IPS-18c (cell line): ENCODE data around the gene SUGCT.

Experiments used
- H3K4me3 ChIP-seq: 2 replicates; pipeline ENCODE4 v1.7.0; 2013; ENCODE audit warnings: low read depth, mild to moderate bottlenecking, low read length, moderate library complexity; ENCODE audit not compliant: insufficient read depth
- H3K9me3 ChIP-seq: one replicate; pipeline ENCODE4 v1.6.1; 2013; ENCODE audit warnings: mild to moderate bottlenecking, low read length, moderate library complexity; ENCODE audit not compliant: control insufficient read depth, insufficient read depth

The SUGCT gene

DNA sequence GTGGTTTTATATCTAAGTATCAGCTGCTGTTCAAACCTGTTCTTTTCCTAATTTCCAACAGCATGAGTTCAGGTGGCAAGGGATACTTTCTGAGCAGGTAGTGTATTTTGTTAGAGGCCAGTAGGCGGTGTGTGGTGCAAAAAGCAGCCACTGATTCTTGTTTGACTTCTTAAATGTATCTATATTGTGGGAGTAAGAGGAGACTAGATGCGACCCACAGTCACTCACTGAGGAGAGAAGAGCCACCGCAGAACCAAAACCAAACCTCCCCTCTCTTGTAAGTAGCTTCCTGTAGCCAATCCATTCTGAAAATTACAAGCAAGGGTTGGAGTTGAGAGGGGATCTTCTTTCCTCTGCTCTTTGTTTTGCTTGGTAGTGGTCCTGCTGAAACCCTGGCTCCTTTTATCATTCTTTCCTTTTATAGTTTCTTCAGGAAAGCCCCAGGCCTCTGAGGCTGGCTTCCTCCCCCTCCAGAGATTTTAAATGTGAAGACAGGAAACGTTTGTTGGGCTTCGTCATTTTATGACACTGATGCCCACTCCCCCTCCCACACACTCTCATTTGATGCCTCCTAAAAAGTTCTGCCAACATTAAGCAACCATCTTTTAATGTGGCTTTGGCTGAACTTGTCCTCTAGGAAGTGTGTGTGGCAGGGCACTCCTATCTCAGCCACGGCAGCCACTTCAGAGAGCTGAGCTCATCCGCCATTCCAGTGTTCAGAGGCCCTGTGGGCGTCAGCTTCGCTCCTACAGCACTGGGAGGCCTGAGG is 566.0 kb downstream of the SUGCT start:
- H3K4me3 ChIP-seq: no peak overlapping the region

DNA sequence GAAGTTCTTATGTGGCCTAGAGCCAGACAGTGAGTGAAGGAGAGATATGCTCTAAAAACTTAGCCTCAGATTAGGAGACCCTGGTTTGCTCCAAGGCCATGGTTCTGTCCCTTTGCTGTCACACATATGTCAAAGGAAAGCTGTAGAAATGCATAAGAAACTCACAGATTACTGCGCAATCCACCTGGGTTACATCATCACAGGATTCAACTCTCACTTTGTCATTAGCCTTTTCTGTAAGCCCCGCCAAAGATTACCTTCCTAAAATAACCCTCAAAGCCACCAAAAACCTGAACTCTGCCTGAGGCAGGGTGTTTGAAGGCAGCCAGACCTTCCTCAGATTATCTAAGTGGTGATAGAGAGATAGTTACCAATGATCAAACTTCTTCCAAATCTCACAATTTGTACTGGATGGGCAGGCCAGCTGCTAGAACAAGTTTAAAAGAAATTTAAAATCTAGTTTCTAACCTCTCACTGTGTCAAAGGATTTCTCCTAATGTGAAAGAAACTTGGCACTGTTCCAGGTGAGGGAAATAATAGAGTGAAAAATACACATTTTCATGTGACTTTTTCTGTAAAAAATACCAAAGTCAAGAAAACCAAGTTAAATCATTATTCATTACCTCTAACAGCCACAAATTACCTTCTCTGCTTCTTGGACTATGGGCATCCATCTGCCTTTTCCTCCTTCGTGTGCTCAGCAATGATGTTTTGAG is 567.2 kb downstream of the SUGCT start:
- H3K4me3 ChIP-seq: no peak overlapping the region
- no peaks in the 10 kb centered on the region for H3K9me3 ChIP-seq

More for the DNA sequence above, 566.0 kb downstream of the SUGCT start:
- H3K9me3 ChIP-seq: no peaks in the 10 kb centered on the region

DNA sequence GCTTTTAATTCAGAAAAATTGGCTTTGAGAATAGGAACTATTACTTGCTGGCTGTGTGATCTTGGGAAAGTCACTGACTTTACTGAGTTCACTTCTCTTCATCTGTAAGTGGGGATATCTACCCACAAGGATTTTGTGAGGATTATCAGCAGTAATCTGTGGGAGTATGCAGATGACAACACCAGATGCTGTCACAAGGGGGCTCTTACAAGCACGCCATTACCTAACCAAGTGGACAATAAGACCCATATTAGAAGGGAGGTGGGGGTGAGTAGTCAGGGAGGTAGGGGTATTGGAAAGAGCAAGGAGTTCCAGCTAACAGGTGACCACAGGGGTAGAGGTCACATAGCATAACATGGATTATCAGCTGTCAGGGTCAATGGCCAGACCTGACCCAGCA is 569.4 kb downstream of the SUGCT start:
- Histone ChIP-seq H3K4me3 (no peak overlapping the region), H3K9me3 (no peaks in the 10 kb centered on the region)

- H3K9me3 ChIP-seq: no peaks in the 10 kb centered on the region
- no peak overlapping the region for H3K4me3 ChIP-seq
Measured at GRCh38 chr7:40706829-40707228, 572.0 kb downstream of the SUGCT start.

GRCh38 chr7:40709062-40709964 is 574.5 kb downstream of the SUGCT start:
- no peaks in the 10 kb centered on the region for H3K9me3 ChIP-seq
- H3K4me3 ChIP-seq: no peak overlapping the region

- Histone ChIP-seq H3K9me3 (no peaks in the 10 kb centered on the region), H3K4me3 (no peak overlapping the region)
Measured at GRCh38 chr7:40711706-40712105, 576.9 kb downstream of the SUGCT start.

DNA sequence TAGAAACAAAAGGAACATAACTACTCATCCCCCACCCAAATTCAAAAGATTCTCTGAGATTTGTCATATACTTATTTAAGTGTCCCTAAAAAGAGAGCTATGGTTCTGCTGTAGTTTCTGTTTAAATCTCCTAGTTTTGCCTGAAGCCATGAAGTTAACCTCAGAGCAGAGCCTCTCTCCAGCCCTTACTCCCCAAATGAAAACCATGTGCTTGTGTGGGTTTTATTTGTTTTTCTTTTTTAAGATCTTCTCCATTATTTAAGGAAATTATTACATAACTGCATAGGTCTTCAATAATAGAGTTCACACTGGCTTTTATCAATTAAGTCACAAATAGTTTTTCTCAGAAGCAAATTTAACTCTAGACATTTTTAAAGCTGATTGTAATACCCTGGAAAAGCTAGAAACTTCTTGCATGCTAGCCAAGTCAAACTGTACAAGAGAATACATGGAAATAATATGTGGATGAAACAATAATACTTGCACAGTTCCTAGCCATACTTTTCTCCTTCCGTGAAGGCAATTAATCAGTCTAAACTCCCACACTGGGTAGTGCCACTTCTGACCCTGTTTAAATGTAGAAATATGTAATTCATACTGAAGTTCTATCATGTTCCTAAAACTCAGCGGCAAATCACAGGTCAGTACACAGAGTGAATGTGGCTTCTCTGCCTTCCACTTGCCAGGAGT is 579.7 kb downstream of the SUGCT start:
- Histone ChIP-seq H3K9me3 (no peaks in the 10 kb centered on the region), H3K4me3 (no peak overlapping the region)

DNA sequence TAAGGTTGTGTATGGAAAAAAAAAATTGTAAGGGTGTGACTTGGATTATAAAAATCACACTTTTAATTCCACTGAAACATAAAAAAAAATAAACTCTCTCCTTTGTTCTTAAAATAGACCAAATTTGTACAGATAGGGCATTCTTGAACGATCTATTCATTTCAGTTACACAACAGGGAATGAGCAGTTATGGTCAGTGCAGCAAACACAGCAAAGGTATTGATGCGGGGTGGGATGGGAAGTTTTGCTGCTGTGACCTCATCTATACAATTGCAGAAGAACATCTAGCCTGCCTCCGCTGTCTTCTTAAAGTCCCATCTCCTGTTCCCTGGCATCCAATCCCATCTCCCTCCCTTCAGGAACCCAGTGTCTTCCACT is 580.2 kb downstream of the SUGCT start:
- no peak overlapping the region for H3K4me3 ChIP-seq
- no peaks in the 10 kb centered on the region for H3K9me3 ChIP-seq

DNA sequence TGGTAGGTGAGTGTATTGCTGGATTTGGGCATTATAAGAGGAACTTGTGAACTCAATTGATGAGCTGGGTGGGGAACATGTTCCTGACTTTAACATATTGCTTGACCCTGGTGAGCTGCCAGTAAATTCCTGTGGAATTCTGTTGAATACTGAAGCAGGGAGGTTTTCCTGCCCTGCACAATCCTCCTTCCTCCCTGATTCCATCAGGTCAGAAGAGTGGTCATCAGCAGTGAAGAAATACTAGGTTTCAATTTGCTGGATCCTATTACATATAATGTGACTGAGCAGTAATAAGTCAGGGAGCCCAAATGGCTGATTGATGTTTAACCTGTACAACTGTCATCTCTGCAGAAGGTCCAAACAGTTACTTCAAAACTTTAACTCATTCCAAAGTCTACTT is 581.2 kb downstream of the SUGCT start:
- Histone ChIP-seq H3K9me3 (no peaks in the 10 kb centered on the region), H3K4me3 (no peak overlapping the region)

DNA sequence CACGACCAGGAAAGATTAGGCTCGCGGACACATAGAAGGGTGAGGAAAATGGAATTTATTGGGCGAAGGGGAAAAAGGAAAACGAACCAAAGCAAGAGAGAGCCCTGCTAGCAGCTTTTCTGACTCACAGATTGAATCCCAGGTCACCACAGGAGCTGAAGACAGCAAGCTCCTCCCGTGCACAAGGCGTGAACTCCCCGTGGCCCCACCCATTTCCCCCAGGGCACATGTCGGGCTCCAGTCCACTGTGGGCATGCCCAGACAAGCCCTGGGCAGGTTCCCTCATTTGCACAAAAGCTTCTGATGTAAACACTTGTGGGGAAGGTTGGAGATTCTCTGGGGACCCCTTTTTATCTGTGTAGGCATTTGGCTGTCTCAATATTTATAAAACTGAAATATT is 582.4 kb downstream of the SUGCT start:
- H3K4me3 ChIP-seq: no peak overlapping the region

DNA sequence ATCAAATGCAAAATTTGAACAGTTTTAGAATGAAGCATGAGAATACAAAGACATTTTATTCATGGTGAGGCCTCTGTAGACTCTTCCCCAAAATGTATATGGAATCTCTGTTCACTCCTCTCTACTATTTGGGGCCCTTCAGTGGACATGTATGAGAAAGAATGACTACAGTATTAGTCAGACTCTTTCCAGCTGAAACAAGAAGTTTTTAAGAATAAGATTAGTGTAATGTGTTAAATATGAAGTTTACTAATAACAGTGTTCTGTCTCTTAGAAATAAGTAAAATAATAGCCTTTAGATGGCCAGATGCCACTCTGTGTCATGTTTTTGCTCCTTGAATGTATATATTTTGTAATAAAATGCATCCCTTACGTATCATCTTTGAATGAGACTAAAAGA is 585.6 kb downstream of the SUGCT start:
- H3K9me3 ChIP-seq: no peaks in the 10 kb centered on the region
- no peak overlapping the region for H3K4me3 ChIP-seq

More for the DNA sequence above, 582.4 kb downstream of the SUGCT start:
- no peaks in the 10 kb centered on the region for H3K9me3 ChIP-seq

- no peaks in the 10 kb centered on the region for H3K9me3 ChIP-seq
- H3K4me3 ChIP-seq: no peak overlapping the region
Measured at GRCh38 chr7:40721342-40721949, 586.6 kb downstream of the SUGCT start.

DNA sequence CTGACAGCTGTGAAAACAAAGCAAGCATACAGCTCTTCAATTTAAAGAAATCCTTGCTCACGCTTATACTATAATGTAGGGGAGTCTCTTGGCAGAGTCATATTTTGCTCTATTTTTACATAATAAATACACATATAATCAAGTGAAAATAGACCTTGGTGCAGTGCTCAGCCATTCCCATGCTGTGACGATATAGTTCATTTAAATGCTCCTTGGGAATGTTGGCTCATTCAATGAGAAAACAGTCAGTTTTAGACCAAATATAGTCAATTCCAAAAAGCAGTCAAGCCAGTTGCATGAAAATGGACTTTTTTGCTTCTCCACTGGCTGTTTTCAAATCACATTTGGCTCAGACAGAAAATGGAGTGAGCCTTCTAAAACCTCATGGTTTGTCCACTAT is 587.4 kb downstream of the SUGCT start:
- Histone ChIP-seq H3K4me3 (no peak overlapping the region), H3K9me3 (no peaks in the 10 kb centered on the region)

- no peaks in the 10 kb centered on the region for H3K9me3 ChIP-seq
- no peak overlapping the region for H3K4me3 ChIP-seq
Measured at GRCh38 chr7:40723829-40724228, 589.0 kb downstream of the SUGCT start.

- H3K4me3 ChIP-seq: no peak overlapping the region
- no peaks in the 10 kb centered on the region for H3K9me3 ChIP-seq
Measured at GRCh38 chr7:40726559-40726958, 591.8 kb downstream of the SUGCT start.

GRCh38 chr7:40733114-40733513 is 598.3 kb downstream of the SUGCT start:
- H3K4me3 ChIP-seq: no peak overlapping the region
- H3K9me3 ChIP-seq: no peaks in the 10 kb centered on the region

DNA sequence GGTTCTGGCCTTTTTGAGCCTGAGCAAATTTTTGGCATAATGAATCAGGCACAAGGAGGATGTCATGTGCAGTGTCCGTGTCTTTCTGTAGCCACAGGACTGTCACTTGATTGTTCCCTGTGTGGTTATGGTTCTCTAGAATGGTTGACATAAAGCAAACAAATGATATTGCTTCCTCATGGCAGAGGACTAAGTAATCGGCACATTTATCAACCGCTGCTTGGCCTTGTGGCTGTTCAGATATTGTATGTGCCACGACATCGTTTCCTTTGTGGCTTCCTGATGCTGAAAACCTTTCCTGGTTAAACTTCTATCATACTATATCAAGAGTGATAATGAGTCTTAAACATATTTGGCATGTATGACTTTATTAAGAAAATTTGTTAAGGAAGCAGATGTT is 598.8 kb downstream of the SUGCT start:
- Histone ChIP-seq H3K9me3 (no peaks in the 10 kb centered on the region), H3K4me3 (no peak overlapping the region)
